Globus pallidus (tissue), 1 donor: ENCODE results near the gene RPL27A.
"Not testable (repeated sequence)": the region's sequence is repeated elsewhere in the genome, so short reads cannot be mapped to it uniquely, and the experiment has no call there.

Source experiments
- DNase-seq: peaks from one replicate; pipeline ENCODE4 v3.0.0-alpha.2; 2015; ENCODE audit warnings: low spot score

RPL27A gene

DNA sequence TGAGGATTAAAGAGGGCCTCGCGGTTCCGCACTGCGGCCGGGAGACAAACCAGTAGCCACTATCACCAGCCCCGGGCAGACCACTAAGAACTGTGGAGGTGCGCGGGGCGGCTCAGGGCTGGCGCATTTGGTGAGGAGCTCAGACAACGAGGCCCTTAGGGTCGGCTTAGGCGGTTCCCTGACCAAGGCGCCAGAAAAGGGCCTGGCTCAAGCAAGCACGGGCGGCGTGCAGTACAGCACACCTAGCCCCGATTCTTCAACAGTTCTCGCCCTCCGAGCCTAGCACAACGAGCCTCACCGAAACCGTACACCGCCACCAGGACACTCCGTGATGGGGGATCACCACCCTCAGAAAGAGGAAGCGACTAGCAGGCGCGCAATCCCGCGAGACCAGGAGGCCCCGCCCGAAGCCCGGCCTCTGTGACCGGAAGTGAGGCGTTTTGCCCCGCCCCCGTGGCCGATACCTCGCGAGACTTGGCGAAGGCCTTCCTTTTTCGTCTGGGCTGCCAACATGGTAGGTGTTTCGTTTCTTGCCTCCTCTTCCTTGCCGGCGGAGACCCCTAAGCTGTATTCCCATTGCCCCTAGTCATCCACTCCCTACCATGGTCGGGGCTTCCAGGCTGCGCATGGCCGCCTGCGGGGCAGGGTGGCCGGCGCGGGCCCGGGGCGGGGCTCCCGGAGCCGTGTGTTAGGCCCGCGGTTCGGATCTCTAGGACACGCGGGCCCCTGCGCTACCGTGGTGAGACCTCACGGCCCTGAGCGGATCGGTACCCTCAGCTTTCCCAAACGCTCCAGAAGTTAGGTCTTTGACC is at the start of gene RPL27A, which contains the start of gene TRIM66:
RPL27A (plus strand) TSS at position 490 of the 812 bp plus-strand sequence; CDS start at position 512, 22 bp downstream.
TRIM66 (minus strand) TSS at position 363 of the 812 bp plus-strand sequence. CDS start 10,391 bp downstream, outside the sequence.
- peak; percentile 95 for DNase-seq

DNA sequence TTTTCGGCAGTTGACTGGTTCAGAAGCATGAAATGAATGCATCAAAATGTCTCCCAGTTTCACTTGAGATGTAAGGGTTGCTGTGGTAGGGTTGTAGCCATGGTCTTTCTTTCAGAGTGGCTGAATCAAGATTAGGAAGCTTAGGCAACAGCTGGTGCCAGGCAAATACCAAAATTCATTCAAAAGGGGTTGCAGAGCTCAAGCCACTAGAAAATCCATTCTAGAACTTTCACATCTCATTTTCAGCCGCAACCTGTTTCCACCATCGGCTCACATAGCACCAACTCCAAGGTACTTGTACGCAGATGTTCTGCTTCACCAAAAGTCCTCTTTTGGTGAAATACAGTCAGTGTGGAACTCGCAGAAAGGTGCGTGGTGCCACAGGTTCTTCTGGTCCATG is 48.1 kb upstream of the RPL27A start:
- DNase-seq: no peak

DNA sequence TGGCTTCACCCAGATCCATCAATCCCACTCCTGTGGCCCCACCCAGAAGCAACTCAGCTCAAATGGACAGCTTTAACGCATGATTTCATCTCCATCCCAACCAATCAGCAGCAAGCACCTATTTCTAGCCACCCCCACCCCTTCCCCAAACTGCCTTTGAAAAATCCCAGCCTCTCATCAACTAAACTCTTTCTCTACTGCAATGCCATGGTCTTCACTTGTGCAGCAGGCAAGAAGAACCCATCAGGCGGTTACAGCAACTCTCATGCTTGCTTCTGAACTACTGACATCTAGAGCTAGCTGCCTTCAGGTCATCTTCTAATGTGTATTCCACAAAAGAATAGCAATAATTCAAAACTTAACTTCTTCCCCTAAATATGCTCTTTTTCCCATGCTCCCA is 46.5 kb upstream of the RPL27A start:
- DNase-seq: no peak

DNA sequence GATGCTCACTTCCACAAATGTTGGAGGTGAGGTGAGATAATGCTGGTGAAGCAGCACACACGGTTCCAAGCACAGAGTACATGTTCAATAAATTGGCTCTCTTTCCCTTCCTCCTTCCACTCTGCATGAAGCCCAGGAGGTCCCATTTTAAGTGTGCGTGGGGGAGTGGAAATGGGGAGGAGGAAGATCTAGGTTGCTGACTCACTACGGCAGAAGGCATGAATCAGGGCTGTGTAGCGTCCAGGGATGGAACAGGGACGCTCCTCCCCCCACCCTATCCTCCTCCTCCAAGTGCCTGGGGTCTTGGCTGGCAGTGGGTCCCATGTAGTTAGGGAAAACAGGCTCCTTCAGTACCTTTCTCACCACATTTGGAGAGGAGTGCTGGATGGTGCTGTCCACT is 44.3 kb upstream of the RPL27A start:
- no peak for DNase-seq

DNA sequence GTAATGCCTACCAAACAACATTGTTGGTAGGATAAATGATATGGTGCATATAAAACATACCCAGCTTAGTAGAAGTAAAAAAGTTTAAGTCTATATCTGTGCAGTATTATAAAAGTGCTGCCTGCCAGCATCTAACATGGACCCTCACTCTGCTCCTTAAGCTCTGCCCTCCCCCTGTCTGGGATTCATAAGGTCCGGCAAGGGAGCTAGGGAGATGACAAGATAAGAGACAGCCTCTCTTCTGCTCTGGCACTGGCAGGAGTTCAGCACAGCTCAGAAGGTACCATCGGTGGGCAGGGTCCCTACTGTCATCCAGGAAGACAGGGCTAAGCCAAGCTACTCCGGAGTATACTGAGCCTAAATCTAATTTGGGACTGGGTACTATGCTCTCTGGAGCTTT is 42.9 kb upstream of the RPL27A start:
- no peak for DNase-seq

DNA sequence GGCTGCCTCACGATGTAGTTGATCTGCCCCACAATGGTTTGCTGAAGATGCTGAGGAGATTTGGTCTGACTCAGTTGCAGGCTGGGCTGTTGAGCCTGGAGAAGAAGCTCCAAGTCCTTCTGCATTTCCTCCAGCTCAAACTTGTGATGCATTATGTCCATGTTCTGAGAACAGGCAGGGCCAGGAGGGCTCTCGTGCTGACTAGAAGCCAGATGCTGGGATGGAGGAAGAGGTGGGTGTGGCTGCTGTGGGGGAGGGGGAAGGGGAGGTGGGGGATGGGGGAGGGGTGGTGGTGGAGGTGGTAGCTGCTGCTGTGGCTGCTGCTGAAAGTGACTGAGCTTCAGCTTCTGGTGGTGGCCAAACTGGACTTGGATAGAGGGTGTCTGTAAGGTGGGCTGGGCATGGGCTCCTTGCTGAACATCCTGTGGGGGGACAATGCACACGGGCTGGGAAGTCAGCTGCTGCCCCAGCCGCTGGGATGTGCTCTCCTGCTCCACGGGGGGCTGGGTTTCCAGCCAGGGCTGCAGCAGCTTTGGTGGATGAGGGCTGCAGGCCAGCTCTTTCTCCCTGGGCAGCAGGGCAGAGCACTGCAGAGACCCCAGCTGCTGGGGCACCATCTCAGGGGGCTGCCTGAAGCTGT is 42.2 kb upstream of the RPL27A start:
- no peak for DNase-seq

DNA sequence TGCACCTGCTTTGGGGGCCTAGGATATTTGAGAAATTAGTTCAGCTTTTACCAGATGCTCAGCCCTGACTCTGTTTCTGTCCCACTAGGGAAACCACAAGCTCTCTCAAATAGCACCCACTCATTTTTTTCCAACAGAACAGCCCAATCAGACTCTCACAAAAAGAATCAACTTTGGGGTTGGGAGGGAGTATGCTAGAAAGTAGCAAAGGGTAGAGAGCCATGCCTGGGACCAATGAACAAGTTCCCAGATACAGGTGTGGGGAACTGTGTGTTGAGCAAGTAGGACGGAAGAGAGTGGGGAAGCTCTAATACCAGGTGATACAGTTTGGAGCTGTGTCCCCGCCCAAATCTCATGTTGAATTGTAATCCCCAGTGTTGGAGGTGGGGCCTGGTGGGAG is 41.3 kb upstream of the RPL27A start:
- DNase-seq: no peak

DNA sequence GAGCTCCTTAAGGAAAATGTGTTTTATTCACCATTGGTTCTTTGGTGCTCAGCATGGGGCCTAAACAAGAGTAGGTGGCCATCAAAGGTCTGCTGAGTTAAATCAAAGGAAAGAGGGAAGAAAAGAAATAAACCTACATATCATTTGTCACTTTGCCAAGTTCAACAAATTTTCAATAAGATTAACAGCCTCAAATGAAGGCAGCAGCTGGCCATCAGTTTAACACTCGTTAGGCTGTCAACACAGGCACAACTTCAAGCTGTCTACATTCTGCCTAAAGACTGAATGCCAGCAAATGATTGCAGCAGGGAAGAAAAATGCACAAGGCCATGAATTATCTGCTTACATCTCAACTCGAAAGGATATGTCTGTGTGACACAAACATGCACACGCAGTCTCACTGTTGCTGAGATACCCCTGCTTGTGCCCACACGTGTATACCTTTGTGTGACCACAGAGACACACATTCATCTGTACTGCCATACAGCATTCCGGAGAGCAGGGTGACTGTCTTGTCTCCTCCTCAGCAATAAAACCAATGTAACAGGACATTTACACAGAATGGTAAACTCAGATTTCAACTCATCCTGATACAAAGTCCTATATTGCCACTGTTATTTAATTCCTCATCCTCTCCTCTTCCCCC is 40.3 kb upstream of the RPL27A start:
- DNase-seq: no peak

DNA sequence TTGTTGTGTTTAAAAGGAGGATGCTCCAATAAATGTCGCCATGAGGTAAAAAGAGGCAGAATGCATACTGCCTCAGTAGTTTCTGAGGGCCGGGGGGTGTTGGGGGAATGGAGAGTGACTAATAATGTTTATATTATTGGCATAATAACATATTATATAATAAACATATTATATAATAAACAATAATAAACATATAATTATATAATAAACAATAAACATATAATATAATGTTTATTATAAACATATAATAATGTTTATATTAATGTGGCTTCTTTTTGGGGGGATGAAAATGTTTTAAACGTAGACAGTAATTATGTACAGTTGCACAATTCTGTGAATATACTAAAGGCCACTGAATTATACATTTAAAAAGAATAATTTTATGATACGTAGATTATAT is 35.7 kb upstream of the RPL27A start:
- DNase-seq: no peak

DNA sequence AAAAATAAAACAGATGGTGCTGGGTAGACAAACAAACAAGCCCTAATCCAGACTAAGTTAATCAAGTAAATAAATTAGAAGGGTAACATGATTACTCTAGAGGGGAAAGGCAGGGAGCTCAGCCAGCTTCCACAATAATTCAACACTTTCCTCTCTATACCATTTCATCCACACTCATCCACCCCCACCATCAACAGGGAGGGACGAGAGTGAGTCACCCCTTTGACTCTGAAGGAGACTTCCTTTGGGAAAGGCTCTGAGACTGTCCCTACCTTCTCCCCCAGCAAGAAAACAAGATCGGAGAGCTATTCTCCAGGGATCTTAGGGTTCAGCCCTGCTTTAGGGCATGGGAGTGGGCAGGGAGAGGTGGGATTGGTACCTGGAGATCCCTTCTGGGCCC is 33.2 kb upstream of the RPL27A start:
- no peak for DNase-seq

DNA sequence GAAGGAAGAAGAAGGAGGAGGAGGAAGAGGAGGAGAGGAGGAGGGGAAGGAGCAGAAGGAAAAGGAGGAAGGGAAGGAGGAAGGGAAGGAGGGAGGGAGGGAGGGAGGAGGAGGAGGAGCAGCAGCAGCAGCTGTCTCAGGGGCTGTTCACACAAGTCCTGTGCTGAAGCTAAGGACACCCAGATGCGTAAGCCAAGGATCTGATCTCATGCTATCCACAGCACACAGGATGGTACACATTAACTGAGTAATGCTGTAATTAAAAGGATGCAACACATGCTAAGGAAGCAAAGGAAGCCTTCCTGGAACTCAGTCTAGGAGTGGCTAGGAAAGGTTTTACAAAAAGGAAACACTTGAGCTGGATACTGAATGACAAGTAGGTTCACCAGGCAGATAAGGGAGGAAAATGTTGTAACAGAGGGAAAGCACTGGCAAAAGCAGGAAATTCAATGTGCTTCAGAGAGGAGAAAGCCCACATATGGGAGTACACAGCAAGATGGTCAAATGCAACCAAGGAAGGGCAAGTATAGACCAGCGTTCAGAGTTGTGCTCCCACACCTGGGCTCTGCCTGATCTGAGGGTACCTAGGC is 32.1 kb upstream of the RPL27A start:
- no peak for DNase-seq

DNA sequence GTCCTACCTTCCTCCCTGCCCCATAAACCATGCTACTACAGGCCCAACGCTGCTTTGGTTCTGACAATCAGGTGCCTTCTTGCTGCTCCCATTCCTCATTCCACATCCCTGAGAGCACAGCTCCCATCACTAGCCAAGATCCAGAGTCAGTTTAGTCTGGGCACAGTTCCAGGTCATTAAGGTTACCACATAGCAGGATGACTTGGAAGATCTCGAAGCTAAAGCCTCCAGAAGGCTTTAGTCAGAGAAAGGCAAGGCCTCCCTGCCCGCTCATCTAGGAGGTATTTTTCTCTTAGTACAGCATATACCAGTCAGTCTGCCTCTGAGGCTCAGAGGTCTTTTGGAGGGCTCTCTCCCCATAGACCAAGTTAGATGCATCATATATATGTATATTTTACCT is 30.5 kb upstream of the RPL27A start:
- no peak for DNase-seq

DNA sequence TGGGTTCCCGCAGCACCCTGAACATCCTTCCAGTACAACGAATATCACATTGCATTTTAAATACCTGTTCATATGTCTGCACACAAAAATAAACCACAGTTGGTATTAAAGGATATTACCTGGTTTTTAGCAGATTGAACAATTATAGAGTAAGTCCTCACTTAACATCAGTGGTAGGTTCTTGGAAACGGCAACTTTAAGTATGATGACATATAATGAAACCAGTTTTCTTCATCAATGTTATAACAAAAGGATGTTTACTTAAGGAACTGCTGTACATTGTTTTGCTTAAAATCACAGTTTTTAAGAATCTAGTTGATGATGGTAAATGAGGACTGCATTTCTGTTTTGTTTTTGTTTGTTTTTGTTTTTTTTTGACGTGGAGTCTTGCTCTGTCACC is 28.1 kb upstream of the RPL27A start:
- no peak for DNase-seq

DNA sequence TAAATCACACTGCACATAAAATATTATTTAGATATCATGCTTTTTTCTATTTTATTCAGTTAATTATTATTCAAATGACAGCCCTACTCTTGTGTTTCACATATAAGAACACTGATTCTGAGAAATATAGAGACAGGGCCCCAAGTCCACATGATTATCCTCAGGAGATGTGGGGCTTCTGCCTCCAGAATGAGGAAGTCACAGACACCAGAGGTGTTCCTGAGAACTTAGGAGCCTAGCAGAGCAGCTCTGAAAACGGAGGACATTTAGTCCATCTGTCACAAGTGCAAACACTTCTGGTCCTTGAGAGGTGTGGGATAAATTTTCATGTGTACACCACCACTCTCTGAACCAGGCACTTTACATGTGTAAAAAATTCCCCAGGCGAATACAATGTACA is 26.3 kb upstream of the RPL27A start:
- DNase-seq: no peak

DNA sequence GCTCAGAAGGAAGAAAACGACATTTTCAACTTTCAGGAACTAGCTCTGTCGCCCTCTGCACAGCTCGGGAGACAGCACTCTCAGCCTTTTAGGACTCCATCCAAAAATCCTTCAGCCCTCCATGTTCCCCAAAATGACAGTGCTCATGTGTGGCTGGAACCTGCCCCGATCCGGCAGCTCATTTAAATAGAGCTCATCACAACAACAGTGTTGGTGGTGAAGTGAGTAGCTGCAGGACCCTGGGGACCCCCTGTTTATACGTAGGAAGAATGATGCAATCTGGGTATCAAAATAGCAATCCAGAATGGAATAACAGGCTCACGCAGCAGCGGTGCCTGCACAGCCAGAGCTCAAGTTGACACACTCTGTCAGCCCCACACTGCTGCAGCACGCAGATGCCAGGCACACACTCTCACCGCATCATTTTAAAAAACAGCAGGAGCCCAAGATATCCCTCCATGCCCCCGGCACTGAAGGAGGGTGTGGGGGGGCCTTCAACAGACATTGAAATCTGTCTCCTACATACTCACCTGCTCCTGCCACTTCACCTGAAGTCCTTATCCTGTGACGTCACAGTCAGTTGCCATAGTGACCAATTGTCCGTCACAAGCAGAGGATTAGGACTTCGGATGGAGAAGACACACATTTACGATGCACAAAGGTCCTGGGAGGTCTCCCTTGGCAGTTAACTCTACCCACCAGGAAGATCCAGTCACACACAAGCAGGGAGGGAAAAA is 24.1 kb upstream of the RPL27A start:
- DNase-seq: no peak

DNA sequence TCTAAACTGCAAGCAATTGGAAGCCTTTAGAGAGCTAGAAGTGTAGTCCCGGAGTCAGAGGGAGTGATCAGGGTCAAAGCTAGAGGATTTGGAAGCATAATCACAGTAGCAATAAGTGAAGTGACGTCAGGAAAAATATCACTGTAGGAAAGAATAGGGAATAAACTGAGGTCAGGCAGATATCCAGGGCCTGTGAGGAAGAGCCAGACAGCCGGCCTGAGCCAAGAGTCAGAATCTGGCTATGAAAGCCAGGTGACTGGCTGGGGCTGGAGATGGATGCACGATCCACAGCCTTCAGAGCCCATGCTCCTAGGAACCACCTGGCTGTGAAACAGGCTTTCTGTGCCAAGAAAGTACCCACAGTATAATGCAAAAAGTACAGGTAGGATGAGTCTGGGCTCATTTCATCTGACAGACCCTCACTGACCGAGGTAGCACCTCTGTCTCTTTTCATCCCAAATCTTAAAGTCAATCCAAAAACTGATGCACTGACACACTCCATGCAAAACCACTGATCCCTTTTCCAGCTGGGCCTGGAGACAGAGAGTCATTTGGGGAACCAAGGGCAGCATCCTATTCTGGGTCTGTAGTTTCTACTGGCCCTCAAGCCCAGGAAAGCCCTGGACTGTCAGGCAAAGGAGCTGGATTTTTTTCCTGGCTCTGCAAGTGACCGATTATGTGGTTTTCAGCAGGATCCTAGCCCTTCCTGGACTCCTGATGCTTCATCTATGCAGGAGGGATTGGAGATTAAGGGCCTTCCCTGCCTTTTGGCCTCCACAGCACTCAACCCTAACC is 21.4 kb upstream of the RPL27A start:
- no peak for DNase-seq

DNA sequence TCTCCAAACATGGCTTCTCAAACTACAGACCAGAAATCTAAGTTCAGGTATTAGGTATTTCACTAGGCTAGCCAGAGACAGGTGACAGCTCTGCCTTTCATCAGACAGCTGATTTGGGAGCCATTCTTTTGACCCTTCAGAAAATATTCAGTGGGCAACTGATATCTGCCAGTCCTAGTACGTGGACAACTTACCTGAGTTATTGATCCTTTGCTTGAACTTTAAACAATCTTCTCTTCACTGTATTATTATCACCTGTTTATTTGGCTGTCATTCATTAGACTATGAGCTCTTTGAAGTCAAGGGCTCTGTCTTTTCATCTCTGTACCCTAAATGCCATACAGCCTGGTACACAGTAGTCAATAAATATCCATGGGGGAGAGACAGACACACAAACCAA is 17.4 kb upstream of the RPL27A start:
- no peak for DNase-seq

DNA sequence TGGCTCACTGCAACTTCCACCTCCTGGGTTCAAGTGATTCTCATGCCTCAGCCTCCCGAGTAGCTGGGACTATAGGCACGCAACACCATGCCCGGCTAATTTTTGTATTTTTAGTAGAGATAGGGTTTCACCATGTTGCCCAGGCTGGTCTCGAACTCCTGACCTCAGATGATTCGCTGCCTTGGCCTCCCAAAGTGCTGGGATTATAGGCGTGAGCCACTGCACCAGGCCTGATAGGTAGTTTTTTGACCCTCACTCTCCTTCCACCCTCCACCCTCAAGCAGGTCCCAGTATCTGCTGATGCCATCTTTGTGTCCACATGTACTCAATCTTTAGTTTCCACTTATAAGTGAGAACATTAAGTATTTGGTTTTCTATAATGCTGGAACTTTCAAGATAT is 12.5 kb upstream of the RPL27A start:
- not testable (repeated sequence) for DNase-seq

DNA sequence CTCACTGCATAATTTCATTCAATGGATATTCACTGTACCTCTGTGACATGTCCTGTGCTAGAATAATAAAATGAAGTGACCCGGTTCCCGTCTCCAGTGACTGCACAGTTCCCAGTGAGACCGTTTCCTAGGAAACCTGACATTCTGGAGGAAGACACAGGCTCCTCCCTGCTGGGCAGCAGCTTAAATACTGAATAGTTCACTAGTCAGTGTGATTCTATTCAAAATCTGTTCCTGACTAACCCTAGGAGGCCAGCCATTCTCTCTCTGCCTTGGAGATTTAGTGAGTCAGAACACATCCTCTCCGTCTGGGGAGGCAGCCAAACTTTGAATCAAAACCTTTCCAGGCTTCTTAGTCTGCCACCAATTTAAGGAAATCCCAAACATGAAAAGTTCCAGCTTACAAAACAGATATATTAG is 11.4 kb upstream of the RPL27A start:
- peak; percentile 76 for DNase-seq

DNA sequence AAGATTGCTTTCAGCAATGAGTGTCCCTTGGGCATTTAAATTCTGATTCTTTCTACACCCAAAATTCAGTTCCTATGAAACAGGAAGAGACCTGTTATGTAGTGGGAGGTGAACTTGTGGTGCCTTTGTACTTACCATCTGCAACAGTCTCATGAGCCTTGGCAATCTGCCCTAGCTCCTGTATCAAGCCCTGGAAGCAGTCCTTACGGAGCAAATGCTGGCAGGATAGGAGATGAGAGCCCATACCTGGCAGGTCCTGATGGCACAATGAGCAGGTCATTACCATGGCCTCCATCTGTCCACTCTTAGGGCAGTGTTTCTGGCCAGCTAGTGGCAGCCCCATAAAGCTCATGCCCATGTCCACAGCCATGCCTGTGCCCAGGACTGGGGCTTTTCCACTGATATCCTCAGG is 10.9 kb upstream of the RPL27A start:
- DNase-seq: no peak

DNA sequence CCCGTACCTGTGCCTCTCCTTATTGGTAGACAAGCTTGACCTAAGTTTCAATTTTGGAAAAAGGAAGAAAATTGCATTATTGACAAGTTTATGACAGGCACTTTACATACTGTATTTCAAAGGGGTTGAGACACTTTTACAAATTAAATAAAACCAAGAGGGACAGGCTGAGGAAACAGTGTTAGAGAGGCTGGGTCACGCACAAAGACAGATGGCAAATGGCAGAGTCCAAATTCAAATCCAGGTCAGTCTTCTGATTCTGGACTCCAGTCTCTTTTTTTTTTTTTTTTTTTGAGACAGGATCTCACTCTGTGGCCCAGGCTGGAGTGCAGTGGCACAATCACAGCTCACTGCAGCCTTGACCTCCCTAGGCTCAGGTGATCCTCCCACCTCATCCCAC is 10.2 kb upstream of the RPL27A start:
- no peak for DNase-seq
